ENCODE data around the gene KRT77.

GRCh38 chr12:52702338-52702737 lies 986 bp downstream of the KRT77 start:
- no peak for TF ChIP-seq POLR2AphosphoS5 (IDR thresholded peaks at IDR 0.05)
- TF ChIP-seq POLR2A (IDR thresholded peaks at IDR 0.05), result no peak

All from breast epithelium (tissue), 3 donors.